Measurements from ENCODE around the gene HLA-F. TPM values are rescaled to one million over a fixed set of nuclear protein-coding genes. Genes with fewer than 3 reads are reported as not detected.

The HLA-F gene
- polyA plus RNA-seq (ENCODE audit: insufficient read length): 5.8 TPM

DNA sequence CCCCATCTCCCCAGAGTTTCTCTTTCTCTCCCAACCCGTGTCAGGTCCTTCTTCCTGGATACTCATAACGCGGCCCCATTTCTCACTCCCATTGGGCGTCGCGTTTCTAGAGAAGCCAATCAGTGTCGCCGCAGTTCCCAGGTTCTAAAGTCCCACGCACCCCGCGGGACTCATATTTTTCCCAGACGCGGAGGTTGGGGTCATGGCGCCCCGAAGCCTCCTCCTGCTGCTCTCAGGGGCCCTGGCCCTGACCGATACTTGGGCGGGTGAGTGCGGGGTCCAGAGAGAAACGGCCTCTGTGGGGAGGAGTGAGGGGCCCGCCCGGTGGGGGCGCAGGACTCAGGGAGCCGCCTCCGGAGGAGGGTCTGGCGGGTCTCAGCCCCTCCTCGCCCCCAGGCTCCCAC is at the start of gene HLA-F:
TSS of gene HLA-F (plus strand) at position 173 of the 404 bp plus-strand sequence. CDS start at position 203, 30 bp downstream.
- DNase-seq (ENCODE audit: low read depth): peak; percentile 11

DNA sequence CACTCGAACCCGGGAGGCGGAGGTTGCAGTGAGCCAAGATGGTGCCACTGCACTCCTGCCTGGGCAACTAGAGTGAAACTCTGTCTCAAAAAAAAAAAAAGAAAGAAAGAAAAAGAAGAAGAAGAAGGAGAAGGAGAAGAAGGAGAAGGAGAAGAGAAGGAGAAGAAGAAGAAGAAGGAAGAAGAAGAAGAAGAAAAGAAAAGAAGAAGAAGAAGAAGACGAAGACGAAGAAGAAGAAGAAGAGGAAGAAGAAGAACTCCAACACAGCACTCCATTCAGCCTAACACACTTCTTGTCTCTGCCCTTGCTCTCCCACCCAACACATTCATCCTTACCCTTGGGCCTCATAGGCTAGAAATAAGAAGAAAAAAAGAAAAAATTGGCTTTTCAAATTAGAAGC is 49.2 kb upstream of the HLA-F start:
- DNase-seq (ENCODE audit: low read depth): no peak

DNA sequence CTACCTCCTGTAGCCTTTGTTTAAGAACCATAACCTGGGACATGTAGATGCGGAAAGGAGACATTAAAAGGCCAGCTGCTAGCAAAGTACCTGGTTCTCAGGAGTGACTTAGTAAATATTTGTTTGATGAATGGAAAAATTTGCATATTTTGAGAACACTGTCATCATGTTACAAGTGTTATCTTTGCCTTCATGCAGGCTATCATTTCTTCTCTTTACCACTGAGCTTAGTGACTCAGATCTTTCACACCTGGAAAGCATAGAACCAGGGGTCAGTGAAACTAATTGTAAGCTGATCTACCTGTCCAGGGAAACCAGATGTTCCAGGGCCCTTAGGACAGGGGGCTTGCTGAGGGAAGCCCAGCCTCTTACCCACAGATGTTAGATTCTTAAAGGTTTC is 47.7 kb upstream of the HLA-F start:
- no peak for DNase-seq (ENCODE audit: low read depth)

DNA sequence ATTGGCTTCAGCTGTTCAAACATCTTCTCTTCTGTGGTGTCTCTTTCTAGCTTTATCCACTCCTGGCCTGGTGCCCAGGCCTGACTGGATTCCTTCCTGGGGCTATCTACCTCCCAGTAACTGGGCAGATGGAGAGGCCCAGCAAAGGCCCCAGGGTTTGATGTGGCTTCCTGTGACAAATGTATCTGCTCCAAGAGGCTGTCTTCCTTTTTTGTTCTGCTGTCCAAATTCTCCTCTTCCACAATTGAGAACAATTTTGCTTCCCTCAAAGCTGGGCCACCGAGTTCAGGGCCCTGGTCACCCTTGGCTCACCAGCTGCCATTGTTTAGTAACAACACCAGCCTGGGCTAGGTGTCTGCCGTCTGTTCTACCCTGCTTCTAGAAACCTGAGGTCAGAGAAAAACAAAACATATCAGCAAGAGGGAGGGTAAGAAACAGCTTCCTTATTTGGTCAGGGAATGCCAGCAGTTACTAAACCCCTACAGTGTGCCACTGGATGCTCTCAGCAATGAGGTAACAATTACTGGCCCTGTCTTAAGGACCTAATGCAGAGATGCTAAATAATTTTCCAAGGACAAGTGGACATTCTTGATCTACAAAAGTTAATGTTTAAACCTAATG is 46.1 kb upstream of the HLA-F start:
- DNase-seq (ENCODE audit: low read depth): no peak

DNA sequence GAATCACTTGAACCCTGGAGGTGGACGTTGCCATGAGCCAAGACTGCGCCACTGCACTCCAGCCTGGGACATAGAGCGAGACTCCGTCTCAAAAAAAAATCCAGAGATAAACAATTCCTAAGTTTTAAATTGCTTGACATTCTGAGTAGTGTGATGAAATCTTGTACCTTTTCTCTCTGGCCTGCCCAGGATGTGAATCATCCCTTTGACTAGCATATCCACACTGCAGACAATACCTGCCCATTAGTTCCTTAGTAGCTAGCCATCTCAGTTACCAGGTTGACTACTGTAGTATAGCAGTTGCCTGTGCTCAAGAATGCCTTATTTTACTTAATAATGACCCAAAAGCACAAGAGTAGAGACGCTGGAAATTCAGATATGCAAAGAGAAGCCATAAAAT is 45.1 kb upstream of the HLA-F start:
- no peak for DNase-seq (ENCODE audit: low read depth)

DNA sequence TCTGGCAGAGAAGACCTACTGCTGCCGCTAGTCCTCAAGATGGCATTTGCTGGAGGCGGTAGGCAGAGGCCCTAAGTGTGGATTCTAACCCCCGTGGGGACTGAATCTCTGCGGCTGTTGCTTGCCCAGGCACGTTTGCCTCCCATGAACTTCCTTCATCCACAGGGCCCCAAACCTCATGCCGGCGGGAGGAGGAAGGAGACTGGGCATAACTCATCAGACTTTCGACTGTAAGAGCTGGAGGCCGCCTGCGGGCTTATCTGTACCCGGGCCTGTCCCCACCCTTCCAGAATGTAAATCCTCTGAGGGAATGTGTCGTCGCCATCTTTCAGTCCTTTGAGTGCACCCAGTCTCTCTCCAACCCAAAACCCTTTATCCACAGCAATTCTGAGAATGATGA is 43.3 kb upstream of the HLA-F start:
- no peak for DNase-seq (ENCODE audit: low read depth)

DNA sequence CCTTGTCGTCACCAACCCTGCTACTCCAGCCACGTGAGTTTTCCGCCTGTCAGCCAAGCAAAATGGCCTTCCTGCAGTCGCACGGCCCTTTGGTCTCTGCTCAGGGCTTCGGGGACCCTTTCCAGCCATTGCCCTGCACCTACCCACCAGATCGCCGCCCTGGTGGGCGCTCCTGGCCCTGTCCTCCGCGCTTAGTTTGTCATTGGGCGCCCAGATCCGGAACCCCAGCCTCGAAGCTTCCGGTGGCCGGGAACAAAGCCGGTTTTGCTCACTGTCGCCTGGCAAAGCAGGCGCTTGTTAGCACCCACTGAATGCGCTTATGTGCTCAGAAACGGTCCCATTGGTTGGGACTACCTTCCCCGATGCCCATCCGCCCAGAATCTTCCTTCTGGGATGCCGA is 42.8 kb upstream of the HLA-F start:
- no peak for DNase-seq (ENCODE audit: low read depth)

DNA sequence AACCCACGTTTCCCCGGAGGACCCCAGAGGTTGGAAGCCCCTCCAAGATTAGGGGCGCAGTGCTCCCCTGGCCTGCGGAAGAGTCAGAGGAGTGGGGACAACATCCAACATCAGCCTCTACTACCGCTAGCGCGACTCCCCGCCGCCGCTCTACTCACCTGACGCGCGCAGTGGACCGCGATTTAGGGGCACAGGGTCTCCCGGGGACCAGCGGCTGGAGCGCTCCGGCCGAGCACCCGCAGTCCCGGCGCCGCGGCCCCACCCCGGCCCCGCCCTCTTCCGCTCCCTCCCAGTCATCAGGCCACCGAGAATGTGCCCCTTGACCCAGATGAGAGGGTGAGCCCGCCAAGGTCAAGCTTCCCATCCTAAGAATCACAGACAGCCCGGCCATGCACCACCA is 42.3 kb upstream of the HLA-F start, which contains the start of gene ZFP57:
TSS of gene ZFP57 (minus strand) at position 249 of the 400 bp plus-strand sequence. CDS start 4,149 bp downstream, outside the sequence.
- no peak for DNase-seq (ENCODE audit: low read depth)

DNA sequence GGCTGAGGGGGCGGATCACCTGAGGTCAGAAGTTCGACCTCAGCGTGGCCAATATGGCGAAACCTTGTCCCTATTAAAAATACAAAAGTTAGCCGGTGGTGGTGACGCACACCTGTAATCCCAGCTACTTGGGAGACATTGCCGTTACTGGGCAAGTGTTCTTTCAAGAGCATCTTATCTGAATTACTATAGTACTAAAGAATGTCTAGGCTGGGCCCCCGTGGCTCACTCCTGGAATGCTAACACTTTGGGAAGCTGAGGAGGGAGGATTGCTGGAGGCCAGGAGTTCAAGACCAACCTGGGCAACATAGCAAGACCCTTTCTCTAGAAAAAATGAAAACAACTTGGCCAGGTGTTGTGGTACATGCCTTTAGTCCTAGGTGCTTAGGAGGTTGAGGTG is 41.4 kb upstream of the HLA-F start:
- DNase-seq (ENCODE audit: low read depth): no peak

DNA sequence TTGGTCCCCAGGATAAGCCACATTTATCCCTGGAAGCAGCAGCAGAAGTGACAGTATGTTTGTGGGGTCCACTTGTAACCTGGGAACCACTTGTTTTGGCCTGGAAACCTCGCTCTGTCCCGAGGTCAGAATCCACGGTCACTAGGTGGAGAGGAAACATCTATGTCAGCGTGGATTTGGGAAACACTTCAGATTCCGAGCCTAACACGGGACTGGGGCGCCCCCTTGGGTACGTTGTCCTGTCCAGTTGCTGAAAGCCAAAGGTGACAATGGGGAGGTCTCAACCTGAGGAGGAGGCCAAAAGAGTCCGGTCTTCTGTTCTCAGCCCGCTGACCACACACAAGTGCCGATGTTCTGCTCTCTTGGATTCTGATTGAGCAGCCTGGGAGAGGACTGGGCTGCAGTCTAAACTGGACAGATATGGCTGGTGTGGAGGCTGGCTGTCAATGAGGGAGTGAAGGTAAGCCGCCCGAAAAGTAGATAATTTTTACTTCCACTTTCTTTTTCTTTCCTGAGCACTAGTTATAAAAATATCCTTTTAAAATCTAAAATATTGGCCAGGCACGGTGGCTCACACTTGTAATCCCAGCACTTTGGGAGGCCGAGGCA is 37.4 kb upstream of the HLA-F start:
- no peak for DNase-seq (ENCODE audit: low read depth)

DNA sequence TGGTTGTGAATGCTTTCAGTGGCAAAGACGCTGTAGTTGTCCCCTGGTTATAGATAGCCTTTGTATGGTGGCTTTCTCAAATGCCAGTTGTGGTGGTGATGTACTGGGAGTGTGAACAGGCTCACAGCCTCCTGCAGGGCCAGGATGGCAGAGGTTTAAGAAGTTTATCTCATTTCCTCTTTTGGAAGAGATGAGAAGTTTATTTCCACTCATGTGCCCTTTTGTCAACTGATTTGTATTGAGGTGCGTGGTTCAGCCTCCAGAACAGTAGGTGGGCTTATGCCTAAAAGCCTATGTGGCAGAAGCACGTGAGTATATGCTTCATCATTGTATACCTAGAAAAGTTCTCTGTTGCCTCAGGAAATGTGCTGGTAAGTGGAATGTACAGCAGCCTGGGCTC is 28.6 kb upstream of the HLA-F start:
- no peak for DNase-seq (ENCODE audit: low read depth)

DNA sequence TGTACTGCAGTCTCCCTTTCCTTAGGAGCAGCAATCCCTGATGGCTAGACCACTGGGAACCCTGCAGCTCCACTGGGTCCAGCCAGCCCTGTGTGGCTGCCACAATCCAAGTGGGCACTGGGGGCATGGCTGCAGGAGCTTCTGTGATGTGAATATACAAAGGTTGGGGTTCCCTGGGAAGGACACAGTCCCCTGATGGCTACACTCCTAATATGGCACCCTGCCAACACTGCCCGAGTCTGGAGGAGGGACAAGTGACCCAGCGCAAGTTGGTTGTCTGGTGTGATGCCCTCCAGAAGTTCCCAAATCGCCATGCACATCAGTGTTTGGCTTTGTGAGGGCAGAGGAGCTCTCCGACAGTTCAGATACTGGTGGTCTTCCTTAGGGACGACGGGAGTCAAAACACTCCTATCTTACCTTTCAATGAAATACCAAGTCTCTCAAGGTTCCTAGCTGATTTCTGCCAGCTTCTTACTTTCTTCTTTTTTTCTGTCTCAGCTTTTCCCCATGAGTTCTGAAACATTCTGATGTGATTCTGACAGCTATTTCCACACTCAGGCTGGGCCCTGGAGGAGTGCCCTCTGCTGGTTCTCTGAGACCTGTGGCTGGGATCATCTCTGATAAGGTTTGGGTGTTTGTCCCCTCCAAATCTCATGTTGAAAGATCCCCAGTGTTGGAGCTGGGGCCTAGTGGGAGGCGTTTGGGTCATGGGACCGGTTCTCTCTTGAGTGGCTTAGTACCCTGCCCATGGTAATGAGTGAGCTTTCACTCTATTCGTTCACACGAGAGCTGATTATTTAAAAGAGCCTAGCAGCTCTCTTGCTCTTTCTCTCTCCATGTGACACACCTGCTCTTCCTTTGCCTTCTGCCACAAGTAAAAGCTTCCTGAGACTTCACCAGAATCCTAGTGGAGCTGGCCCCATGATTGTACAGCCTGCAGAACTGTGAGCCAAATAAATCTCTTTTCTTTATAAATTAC is 26.8 kb upstream of the HLA-F start:
- no peak for DNase-seq (ENCODE audit: low read depth)

DNA sequence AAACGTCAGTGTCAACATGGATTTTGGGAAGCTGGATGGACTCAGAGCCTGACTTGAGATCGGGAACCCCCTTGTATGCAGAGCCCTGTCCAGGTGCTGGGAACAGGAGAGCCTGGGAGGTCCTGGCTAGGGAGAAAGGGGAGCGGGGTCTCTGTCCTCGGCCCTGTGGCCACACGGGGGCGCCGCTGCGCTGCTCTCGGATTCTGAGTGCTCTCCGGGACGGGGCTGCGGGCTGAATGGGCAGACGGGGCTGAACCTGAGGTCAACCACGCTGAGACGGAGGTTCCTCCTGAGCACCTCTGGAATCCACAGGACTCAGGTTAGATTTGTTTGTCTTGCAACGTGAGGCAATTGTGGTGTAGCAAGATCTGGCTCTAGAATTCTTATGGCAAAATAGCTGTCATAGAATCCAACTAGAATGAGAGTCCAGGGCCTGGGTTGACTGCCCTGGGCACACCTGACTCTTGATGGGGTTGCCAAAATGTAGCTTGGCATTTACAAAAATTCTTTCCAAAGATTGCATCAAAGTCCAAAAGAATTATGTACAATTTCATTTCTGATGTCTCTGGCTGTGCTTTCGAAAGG is 20.6 kb upstream of the HLA-F start:
- no peak for DNase-seq (ENCODE audit: low read depth)

DNA sequence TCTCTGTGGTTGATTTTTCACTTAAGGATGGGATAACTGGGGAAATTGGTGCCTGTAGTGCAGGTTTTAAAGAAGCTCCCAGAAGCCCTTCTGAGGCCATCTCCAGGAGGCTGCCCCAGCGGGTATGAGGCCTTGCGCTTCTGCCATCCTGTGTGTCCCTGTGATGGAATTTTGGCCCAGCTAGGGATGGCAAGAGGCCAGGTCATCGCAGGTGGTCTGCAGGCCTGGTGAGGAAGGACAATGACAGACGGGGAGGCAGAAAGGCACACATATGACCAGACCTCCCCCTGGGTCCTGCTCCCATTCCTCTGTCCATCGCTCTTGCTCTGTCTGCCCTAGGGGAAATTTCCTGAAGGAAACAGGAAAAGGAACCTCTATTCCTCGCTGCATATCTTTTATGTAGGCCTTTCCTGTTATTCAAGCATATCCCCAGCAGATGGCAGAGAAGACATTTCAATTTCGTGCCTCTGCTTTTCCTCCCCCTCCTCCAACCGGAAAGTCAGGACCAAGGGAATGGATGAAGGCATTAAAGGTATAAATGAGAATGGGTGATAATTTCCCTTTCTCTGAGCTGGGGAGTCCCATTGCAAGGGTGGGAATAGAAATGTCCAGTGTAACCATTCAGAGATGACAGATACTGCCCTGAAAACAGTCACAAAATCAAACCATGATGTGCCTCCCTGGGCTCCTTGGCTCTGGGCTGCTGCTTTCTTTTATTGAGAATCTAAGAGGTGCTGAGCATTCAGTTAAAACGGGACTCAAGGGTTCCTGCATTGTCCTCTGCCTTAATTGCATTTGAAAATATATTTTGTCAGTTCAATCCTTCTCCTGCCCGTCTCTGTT is 17.6 kb upstream of the HLA-F start:
- DNase-seq (ENCODE audit: low read depth): peak; percentile 38

DNA sequence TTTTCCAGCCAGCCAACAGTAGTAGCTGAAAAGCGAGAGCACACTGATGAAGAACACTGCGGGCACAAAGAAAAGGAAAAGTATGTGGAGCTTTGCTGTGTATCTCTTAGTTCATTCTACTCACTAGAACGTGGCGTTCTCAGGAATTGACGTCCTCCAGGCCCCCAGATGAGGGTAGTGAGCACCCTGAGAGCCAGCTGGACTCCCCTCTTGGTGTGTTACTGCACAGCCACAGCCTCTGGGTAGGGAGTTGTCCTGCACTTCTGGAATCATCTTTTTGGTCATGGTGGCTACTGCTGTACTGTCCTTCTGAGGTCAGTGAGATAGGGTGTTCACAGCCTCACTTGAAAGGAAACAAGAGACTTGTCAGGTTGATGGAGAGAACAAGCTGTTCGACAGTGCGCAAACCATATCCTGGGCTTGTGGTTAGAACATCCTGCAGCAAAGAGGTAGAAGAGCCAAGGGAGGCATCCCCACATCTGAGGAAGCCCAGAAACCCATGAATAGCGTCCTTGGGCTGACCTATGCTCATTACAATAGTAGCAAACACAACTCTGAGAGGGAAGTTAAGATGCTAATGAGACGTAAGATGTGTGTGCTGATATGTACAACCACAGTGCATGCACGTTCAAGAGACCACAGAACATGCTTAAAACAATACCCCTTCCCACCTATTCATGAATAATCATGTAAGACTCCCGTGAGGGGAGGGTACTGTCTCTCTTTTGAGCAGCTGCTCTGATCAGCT is 14.6 kb upstream of the HLA-F start:
- no peak for DNase-seq (ENCODE audit: low read depth)

DNA sequence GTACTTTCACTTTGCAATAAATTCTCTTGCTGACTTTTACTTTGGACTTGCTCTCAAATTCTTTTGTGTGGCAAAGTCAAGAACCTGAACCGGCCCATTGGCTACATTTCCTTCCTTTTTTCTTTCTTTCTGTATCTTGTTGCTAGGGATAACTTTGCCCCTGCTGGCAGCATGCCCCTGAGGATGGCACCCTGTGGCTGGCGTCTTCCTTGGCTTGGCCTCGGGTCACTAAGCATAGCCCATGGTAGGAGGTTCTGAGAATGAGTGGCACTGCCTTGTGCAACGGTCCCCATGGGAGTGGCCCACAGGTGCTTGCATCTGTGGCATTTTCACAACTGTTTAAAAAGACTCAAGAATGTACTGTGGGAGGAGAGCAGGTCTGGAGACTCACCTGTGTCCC is 14.0 kb upstream of the HLA-F start:
- DNase-seq (ENCODE audit: low read depth): no peak

DNA sequence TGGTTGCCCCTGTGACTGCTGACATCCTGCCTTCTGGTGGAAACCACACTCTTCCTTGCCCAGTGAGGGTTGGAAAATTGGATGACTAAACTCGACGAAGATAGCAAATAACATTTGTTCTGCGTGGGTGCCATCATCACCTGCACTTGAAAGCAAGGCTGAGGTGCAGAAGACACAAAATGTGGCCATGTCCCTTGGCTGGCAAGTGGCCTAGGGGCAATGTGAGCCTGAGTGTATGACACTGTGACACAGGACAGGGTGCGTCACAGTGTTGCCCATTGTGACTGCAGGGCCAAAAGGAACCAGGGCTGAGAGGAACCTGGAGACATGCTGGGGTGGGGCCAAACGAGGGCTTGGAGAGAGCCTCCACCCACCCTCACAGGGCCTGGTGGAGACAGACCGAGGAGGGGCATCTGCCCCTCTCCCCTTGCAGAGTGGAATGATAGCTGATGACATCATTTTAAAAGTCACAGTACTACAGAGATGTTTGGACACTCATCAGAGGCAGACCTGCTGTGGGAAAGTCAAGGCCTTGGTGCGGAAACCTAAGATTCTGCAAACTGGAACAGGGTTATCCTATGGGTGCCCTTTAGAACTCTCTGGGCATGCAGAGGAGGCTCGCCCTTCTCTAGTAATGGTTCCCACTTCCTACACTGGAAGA is 12.8 kb upstream of the HLA-F start:
- DNase-seq (ENCODE audit: low read depth): no peak

DNA sequence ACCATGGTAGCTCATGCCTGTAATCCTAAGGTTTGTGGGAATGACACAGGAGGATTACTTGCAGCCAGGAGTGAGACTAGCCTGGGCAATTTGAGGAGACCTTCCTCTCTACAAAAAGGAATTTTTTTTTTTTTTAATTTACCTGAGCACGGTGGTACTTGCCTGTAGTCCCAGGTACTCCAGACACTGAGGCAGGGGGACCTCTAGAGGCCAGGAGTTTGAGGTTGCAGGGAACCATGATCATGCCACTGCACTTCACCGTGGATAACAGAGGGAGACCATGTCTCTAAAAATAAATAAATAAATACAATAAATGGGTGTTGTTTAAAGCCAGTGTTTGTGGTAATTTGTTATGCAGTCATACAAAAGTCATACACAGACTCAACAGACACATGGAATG is 2.4 kb upstream of the HLA-F start:
- no peak for DNase-seq (ENCODE audit: low read depth)

DNA sequence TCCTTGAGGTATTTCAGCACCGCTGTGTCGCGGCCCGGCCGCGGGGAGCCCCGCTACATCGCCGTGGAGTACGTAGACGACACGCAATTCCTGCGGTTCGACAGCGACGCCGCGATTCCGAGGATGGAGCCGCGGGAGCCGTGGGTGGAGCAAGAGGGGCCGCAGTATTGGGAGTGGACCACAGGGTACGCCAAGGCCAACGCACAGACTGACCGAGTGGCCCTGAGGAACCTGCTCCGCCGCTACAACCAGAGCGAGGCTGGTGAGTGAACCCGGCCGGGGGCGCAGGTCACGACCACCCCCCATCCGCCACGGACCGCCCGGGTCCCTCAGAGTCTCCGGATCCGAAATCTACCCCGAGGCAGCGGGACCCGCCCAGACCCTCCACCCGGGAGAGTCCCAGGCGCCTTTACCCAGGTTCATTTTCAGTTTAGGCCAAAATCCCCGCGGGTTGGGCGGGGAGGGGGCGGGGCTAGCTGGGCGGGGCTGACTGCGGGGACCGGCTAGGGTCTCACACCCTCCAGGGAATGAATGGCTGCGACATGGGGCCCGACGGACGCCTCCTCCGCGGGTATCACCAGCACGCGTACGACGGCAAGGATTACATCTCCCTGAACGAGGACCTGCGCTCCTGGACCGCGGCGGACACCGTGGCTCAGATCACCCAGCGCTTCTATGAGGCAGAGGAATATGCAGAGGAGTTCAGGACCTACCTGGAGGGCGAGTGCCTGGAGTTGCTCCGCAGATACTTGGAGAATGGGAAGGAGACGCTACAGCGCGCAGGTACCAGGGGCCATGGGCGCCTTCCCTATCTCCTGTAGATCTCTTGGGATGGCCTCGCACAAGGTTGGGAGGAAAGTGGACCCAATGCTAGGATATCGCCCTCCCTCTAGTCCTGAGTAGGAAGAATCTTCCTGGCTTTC is 693 bp downstream of the HLA-F start:
- no peak for DNase-seq (ENCODE audit: low read depth)

All from forelimb muscle (tissue), 1 donor.